SU-DHL-6 (cell line): ENCODE data around the gene DPEP2.

Source experiments
- H2AFZ ChIP-seq: fragments of 200-600 bp; sonication (generic); 2 replicates; pipeline ENCODE4 v1.6.1; 2014; ENCODE audit warnings: low read depth, mild to moderate bottlenecking, moderate library complexity, mixed read lengths, antibody characterized with exemption, low read length; ENCODE audit not compliant: severe bottlenecking
- H3F3A ChIP-seq: fragments of 200-600 bp; shearing (Covaris generic); 2 replicates; pipeline ENCODE4 v1.6.0; 2016; ENCODE audit warnings: antibody characterized with exemption, mild to moderate bottlenecking; ENCODE audit not compliant: insufficient read depth
- H3K27ac ChIP-seq: fragments of 200-600 bp; sonication (generic); 2 replicates; pipeline ENCODE4 v1.5.1; 2016; ENCODE audit warnings: low read depth, mild to moderate bottlenecking, low read length, moderate library complexity, mixed read lengths
- H3K27me3 ChIP-seq: fragments of 200-600 bp; sonication (generic), shearing (Covaris generic); 2 replicates; pipeline ENCODE4 v1.6.0; 2014; ENCODE audit warnings: mild to moderate bottlenecking, low read length
- H3K36me3 ChIP-seq: fragments of 200-600 bp; sonication (generic); 2 replicates; pipeline ENCODE4 v1.6.1; 2014; ENCODE audit warnings: mild to moderate bottlenecking, low read length, mixed read lengths
- H3K4me2 ChIP-seq: fragments of 300-600, 200-600 bp; shearing (Covaris generic), sonication (generic); 2 replicates; pipeline ENCODE4 v1.6.0; 2014; ENCODE audit warnings: low read length, low read depth, mild to moderate bottlenecking; ENCODE audit not compliant: poor library complexity, severe bottlenecking
- H3K4me3 ChIP-seq: fragments of 200-600 bp; sonication (generic); 2 replicates; pipeline ENCODE4 v1.5.1; 2014; ENCODE audit warnings: antibody characterized with exemption, low read length, mild to moderate bottlenecking, mixed read lengths; ENCODE audit not compliant: insufficient read depth, poor library complexity, severe bottlenecking
- H3K79me2 ChIP-seq: fragments of 200-600 bp; sonication (generic); 2 replicates; pipeline ENCODE4 v1.6.1; 2014; ENCODE audit warnings: mild to moderate bottlenecking, low read length, moderate library complexity; ENCODE audit not compliant: insufficient read depth
- H3K9ac ChIP-seq: fragments of 200-600 bp; sonication (generic); 2 replicates; pipeline ENCODE4 v1.7.0; 2014; ENCODE audit warnings: mild to moderate bottlenecking, low read length
- H3K9me2 ChIP-seq: fragments of 200-600 bp; sonication (generic); replicated peaks from 2 replicates; pipeline ENCODE4 v1.6.1; 2014; ENCODE audit warnings: low read length; ENCODE audit not compliant: insufficient read depth
- H3K9me3 ChIP-seq: fragments of 200-600 bp; sonication (generic); 2 replicates; pipeline ENCODE4 v1.6.1; 2014; ENCODE audit warnings: low read length, mixed read lengths; ENCODE audit not compliant: insufficient read depth
- H4K20me1 ChIP-seq: fragments of 200-600 bp; sonication (generic); 2 replicates; pipeline ENCODE4 v1.6.1; 2014; ENCODE audit warnings: low read depth, mild to moderate bottlenecking, antibody characterized with exemption, low read length, moderate library complexity, mixed read lengths
- EZH2phosphoT487 ChIP-seq: fragments of 200-600 bp; sonication (generic), shearing (Covaris generic); conservative IDR thresholded peaks from 2 replicates; pipeline ENCODE4 v1.6.1; 2018; ENCODE audit warnings: mild to moderate bottlenecking, antibody characterized with exemption, low read length, moderate library complexity, mixed read lengths
- TF ChIP-seq, protein P1 (sequence below): fragments of 200-600 bp; sonication (generic); IDR thresholded peaks from one replicate; pipeline ENCODE4 v1.5.1; 2017; ENCODE audit warnings: antibody characterized with exemption, mild to moderate bottlenecking, low read length, moderate library complexity; ENCODE audit not compliant: insufficient read depth, poor library complexity, severe bottlenecking

The DPEP2 gene

GRCh38 chr16:67954421-67955196 is 44.7 kb downstream of the DPEP2 start:
- H2AFZ ChIP-seq = no peak overlapping the region
- H3F3A ChIP-seq = no peaks in the 10 kb centered on the region
- no peak overlapping the region for H3K9ac ChIP-seq
- H3K27me3 ChIP-seq = no peaks in the 10 kb centered on the region
- H4K20me1 ChIP-seq = no peaks in the 10 kb centered on the region
- H3K9me2 ChIP-seq = no peaks in the 10 kb centered on the region
- no peak overlapping the region for H3K4me3 ChIP-seq
- no peaks in the 10 kb centered on the region for H3K9me3 ChIP-seq
- H3K27ac ChIP-seq = no peak overlapping the region
- H3K36me3 ChIP-seq = no peaks in the 10 kb centered on the region
- H3K4me2 ChIP-seq = no peak overlapping the region
- no peak for TF ChIP-seq EZH2phosphoT487
- no peaks in the 10 kb centered on the region for H3K79me2 ChIP-seq

DNA sequence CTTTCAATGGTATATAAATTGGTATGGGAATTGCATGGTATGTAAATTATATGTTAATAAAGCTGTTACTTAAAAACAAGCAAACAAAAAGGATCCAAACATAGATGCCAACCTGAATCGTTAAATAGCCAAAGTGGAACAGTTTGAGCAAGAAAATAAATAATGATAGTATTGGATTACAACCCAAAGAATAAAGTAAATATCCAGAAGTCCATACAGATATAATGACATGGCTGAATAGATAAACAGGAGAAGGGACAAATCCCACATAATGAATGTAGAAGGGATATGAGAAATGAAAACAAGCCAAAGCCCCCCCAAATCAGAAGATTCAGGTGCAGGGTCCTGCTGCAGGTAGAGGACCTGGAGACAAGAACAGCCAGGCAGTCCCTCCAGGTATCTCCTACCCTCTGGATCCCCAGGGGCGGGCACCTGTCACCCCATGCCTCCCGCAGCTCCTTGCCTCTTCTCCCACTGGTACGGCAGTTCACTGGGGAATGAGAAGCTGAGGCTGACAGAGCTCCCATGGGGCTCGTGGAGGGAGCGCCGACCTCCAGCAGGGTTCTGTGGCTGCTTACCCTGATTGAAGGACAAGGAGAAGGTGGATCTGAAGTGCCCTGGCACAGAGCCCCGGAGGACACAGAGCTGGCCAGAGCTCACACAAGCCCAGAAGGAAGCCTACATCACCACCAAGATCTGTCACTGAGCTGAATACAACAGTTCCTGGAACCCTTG is 45.5 kb downstream of the DPEP2 start:
- H3K79me2 ChIP-seq = no peaks in the 10 kb centered on the region
- H3F3A ChIP-seq = no peaks in the 10 kb centered on the region
- no peak overlapping the region for H3K4me3 ChIP-seq
- no peak overlapping the region for H3K4me2 ChIP-seq
- no peak for TF ChIP-seq EZH2phosphoT487
- TF ChIP-seq, protein P1, sequence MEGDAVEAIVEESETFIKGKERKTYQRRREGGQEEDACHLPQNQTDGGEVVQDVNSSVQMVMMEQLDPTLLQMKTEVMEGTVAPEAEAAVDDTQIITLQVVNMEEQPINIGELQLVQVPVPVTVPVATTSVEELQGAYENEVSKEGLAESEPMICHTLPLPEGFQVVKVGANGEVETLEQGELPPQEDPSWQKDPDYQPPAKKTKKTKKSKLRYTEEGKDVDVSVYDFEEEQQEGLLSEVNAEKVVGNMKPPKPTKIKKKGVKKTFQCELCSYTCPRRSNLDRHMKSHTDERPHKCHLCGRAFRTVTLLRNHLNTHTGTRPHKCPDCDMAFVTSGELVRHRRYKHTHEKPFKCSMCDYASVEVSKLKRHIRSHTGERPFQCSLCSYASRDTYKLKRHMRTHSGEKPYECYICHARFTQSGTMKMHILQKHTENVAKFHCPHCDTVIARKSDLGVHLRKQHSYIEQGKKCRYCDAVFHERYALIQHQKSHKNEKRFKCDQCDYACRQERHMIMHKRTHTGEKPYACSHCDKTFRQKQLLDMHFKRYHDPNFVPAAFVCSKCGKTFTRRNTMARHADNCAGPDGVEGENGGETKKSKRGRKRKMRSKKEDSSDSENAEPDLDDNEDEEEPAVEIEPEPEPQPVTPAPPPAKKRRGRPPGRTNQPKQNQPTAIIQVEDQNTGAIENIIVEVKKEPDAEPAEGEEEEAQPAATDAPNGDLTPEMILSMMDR = no peak
- H2AFZ ChIP-seq = no peak overlapping the region
- H3K27ac ChIP-seq = no peak overlapping the region
- no peaks in the 10 kb centered on the region for H4K20me1 ChIP-seq
- H3K36me3 ChIP-seq = no peaks in the 10 kb centered on the region
- H3K27me3 ChIP-seq = no peaks in the 10 kb centered on the region
- H3K9me3 ChIP-seq = no peaks in the 10 kb centered on the region
- no peaks in the 10 kb centered on the region for H3K9me2 ChIP-seq
- no peak overlapping the region for H3K9ac ChIP-seq

DNA sequence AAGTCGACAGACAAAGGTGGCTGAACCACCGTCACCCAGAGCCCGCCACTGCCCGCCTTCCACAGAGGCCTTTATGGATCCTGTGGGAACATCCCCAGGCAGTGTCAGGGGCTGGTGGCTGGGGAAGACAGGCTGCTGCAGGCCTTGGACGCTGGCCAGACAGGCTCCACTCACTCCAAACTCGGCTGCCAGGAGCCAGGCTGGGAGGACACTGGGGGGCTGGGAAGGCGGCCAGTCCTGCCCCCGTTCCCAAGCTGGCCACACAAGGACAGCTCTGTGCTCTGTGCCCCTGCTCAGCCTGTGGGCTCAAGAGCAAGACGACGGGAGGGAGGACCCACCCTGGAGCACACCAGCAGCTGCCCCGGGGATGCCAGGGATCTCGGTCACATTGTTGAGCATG is 47.8 kb downstream of the DPEP2 start:
- no peak overlapping the region for H3K9ac ChIP-seq
- no peaks in the 10 kb centered on the region for H3K9me3 ChIP-seq
- no peak overlapping the region for H2AFZ ChIP-seq
- H4K20me1 ChIP-seq = no peaks in the 10 kb centered on the region
- no peaks in the 10 kb centered on the region for H3K79me2 ChIP-seq
- no peak overlapping the region for H3K4me3 ChIP-seq
- no peaks in the 10 kb centered on the region for H3F3A ChIP-seq
- H3K4me2 ChIP-seq = no peak overlapping the region
- no peaks in the 10 kb centered on the region for H3K9me2 ChIP-seq
- no peaks in the 10 kb centered on the region for H3K36me3 ChIP-seq
- no peaks in the 10 kb centered on the region for H3K27me3 ChIP-seq
- TF ChIP-seq, protein P1 = no peak
- no peak for TF ChIP-seq EZH2phosphoT487
- no peak overlapping the region for H3K27ac ChIP-seq

GRCh38 chr16:67950335-67950843 is 48.9 kb downstream of the DPEP2 start:
- TF ChIP-seq, protein P1 = no peak
- TF ChIP-seq EZH2phosphoT487 = no peak
- Histone ChIP-seq H3K9ac (no peak overlapping the region), H3K36me3 (no peaks in the 10 kb centered on the region), H3K4me3 (no peak overlapping the region), H3K9me2 (no peaks in the 10 kb centered on the region), H3K27ac (no peak overlapping the region), H3K4me2 (no peak overlapping the region), H3K9me3 (no peaks in the 10 kb centered on the region), H2AFZ (no peak overlapping the region), H3K27me3 (no peaks in the 10 kb centered on the region), H3K79me2 (no peaks in the 10 kb centered on the region), H4K20me1 (no peaks in the 10 kb centered on the region), H3F3A (no peaks in the 10 kb centered on the region)
